ENCODE results near the gene STAC2.
A peak's percentile ranks its signal among the peaks of the same experiment; 100 is the strongest.
"Not testable (repeated sequence)": the region's sequence is repeated elsewhere in the genome, so short reads cannot be mapped to it uniquely, and the experiment has no call there.

The STAC2 gene, protein sequence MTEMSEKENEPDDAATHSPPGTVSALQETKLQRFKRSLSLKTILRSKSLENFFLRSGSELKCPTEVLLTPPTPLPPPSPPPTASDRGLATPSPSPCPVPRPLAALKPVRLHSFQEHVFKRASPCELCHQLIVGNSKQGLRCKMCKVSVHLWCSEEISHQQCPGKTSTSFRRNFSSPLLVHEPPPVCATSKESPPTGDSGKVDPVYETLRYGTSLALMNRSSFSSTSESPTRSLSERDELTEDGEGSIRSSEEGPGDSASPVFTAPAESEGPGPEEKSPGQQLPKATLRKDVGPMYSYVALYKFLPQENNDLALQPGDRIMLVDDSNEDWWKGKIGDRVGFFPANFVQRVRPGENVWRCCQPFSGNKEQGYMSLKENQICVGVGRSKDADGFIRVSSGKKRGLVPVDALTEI

DNA sequence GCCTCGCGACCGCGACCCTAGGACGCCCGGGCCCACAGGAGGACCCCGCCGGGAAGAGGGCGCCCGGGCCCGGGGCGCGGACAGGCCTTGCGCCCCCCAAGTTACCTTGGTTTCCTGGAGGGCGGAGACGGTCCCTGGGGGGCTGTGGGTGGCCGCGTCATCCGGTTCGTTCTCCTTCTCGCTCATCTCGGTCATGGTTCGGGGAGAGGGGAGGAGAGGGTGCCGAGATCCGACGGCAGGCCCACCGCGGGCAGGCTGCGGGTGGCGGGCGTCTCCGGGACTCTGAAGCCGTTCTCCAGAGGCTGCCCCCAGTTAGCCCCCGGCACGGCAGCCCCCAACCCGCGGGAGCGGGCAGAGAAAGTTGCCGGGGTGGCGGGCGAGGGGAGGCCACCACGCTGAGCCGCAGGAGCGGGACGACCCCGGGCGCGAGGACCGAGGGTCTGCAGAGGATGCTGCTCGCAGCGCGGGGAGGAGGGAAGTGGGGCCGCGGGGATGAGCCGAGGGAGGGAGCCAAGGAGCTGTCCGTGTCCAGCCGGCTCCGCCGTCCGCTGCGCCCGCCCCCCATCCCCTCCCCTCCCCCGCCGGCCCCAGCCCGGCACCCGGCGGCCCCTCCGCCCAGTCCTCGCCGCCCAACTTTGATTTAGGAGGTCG is at the start of gene STAC2:
TSS of gene STAC2 (minus strand) at position 638 of the 651 bp plus-strand sequence. CDS start at position 195, 443 bp downstream.
- DNase-seq, result no peak

GRCh38 chr17:39271546-39271945 is 45.8 kb upstream of the STAC2 start:
- no peak for DNase-seq

DNA sequence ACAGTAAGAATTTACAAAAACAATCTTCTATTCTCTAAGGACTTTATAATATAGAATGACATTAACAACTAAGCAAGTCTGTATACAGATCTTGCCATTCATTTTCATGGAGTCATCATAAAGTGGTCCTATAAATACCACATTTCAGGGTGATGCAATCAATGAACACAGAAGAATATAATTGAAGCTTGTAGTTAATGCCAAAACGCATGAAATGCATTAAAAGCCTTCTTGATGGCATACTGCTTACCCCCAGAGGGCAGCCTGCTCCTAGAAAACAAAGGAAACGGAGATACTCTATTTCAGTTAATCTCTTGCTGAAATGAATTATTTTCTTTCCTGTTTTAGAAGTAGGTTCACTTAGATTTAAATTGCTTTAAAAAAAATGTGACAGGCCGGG is 45.2 kb upstream of the STAC2 start:
- DNase-seq, result no peak

- DNase-seq, result no peak
These were observed 38.4 kb upstream of the STAC2 start for GRCh38 chr17:39264119-39264518.

GRCh38 chr17:39261286-39261685 is 35.5 kb upstream of the STAC2 start:
- no peak for DNase-seq

- no peak for DNase-seq
These were observed 27.2 kb upstream of the STAC2 start for GRCh38 chr17:39252788-39253460.

- DNase-seq, result no peak
These were observed 26.3 kb upstream of the STAC2 start for GRCh38 chr17:39251997-39252396.

- DNase-seq, result not testable (repeated sequence)
These were observed 24.3 kb upstream of the STAC2 start for GRCh38 chr17:39250076-39250475.

DNA sequence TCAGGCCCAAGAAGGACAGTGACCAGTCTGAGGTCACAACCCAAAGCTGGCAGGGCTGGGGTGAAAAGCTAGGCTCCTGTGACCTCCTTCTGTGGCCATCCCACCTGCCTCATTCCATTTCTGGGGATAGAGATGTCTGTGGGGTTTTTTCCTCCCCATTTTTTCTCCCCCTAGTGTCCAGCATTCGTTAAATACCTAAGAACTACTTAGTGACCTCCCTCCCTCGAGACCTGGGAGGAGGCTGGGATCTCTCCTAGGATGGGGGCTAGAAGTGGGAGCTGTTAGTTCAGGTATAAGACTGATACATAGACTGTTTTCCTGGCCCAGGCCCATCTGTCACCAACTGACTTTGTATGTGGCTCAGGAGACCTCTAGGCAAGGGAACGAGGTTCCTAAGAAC is 20.5 kb upstream of the STAC2 start:
- DNase-seq, result no peak

GRCh38 chr17:39244600-39245570 is 19.1 kb upstream of the STAC2 start:
- DNase-seq, result peak; percentile 47

- DNase-seq, result no peak
These were observed 18.4 kb upstream of the STAC2 start for GRCh38 chr17:39244016-39244599.

DNA sequence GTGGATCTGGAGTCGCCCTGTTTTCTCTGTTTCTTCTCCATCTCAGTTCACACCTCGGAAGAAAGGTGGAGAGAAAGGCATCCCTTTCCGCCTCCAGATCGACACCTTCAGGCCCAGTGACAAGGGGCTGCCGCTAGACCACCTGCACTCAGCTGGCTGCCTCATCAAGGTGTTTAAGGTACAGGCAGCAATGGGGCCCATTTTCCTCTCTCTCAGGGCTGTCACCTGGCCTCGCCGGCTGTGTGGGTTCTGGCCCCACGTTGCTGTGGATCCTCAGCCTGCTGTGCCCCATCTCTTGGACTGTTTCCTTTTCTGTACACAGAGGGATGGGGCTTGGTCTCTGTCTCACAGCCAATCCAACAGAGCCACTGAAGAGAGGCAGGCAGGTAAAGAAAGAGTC is 17.4 kb upstream of the STAC2 start:
- no peak for DNase-seq

DNA sequence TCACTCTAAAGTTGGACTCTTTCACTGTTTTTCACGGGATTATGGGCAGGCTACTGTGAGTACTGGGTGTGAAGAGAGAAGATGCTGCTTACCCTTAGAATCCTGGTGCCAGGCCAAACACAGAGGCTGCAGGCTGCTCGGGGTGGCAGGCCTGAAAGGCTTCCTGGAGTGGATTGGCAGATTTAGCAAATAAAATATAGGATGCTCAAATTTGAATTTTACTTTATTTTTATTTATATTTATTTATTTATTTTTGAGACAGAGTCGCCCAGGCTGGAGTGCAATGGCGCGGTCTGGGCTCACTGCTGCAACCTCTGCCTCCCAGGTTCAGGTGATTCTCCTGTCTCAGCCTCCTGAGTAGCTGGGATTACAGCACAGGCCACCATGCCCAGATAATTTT is 14.9 kb upstream of the STAC2 start:
- DNase-seq, result no peak

GRCh38 chr17:39239640-39240314 is 14.0 kb upstream of the STAC2 start:
- peak; percentile 9 for DNase-seq

DNA sequence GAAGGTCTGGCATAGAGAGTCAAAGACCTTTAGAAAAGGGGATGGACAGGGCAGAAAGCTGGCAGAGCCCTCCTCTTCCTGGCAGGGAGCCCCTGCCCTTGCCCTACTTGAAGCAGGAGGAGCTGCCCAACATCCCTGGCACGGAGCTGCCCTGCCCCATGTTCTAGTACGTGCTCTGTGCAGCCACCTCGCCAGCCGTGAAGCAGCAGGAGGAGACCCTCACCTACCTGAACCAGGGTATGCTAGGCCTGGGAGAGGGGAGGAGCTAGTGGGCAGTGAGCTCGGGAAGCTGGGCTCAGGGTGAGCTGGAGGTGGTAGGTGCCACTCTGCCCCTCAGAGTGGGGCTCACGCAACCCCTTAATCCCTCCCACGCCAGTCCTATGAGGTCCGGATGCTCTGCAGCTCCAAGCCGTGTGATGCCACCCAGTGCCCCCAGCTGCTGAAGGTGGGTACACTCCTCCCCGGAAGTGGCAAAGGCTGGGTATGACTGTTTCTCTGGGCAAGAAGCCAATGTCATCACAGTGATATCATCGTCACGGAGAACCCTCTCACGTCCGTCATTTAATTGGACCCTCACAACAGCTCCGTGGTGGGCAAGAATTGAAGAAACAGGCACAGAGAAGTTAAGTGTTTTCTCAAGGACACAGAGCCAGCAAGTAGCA is 12.7 kb upstream of the STAC2 start:
- DNase-seq, result no peak

DNA sequence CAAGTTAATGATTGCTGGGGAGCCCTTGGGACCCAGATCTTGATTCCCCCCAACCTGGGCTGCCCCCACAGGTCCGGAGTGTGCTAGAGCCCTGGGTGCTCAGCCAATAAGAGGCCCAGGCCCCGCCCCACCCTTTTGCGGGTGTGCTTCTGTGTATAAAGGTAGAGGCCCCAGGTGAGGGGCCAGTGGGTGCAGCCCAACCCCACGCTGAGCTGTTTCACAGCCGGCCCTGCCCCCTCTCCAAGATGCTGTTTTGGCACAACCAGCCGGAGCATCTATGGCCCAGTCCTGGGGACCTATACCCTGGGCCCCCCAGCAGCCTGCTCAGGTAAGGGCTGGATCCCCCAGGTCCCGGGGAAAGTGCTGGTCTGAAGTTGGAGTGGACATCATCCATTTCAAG is 11.8 kb upstream of the STAC2 start:
- no peak for DNase-seq

GRCh38 chr17:39236981-39237441 is 11.3 kb upstream of the STAC2 start:
- no peak for DNase-seq

DNA sequence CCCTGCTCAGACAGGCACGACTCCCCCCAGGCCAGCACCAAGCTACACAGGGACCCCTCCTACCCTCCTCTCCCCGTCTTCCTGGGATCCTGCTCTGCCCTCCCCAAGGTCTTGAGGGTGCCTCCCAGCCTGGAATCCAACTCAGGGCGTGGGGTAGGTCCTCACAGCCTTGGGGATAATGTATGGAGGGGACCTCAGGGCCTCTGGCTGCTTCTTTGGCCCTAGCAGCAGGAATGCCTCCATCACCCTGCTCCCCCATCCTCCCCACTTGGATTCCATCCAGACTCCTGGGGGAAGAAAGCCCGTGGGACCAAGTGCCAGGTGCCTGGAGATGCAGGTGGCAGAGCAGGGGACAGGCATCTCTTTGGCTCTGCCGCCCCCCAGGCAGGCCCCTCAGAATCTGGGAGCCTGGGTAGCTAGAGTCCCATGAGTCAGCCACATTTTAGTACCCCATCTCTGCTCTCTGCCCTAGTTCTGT is 10.7 kb upstream of the STAC2 start:
- DNase-seq, result no peak

DNA sequence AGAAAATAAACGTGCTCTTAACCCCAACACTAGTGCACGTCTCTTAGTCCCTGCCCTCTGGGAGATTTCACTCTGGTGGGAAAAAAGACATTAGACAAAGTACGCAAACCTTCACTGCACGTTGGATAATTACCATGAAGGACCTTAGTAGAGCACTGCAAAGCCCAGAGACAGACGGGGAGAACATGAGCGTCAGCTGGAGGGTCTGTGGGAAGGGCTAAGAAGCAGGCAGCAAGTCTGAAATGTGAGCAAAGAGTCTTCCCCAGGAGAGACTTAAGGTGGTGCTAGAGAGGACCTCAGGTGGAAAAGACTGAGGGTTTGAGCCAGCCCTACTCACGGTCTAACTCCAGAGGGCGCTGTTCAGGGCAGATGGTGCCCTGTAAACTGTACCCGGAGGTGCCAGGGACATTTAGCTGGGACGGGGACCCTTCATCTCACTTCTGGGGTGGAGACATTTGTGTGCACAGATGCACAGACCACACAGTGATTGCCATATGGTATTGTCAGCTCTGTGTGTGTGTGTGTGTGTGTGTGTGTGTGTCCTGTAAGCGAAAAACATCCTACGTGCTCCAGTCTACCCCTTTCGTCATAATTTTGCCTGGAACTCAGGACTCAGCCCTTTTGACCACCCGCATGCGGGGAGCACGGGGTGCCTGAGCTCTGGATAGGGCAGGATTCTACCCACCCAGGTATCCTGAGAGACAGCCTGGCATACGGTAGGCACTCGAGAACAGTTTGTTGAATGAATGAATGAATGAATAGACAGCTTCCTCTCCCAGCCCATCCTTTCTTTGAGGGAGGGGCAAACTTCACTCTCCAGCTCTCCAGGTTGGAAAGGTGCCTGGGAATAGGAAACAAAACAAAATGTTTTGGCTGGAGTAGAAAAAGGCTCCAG is 10.1 kb upstream of the STAC2 start:
- peak; percentile 85 for DNase-seq
